Gastroesophageal sphincter (tissue), 4 donors: Measurements from ENCODE around the gene FAM3A. TPM values are rescaled to one million over a fixed set of nuclear protein-coding genes. Genes with fewer than 3 reads are reported as not detected.

Experiments used
- ATAC-seq: fragments of 150-250 bp; one replicate; pipeline ENCODE4 v1.9.1; 2016; ENCODE audit warnings: mild to moderate bottlenecking, moderate library complexity
- H3K27ac ChIP-seq, 4 donors: fragments of 200-600 bp; sonication (generic) in 3 of 4; 1 replicate in 3 of 4; 2 replicates in 1 of 4; pipeline ENCODE4 v1.5.1; 2016 to 2019
- H3K27me3 ChIP-seq: fragments of 200-600 bp; sonication (generic); one replicate; pipeline ENCODE4 v1.5.1; 2019
- H3K36me3 ChIP-seq, 2 donors: fragments of 200-600 bp; sonication (generic); one replicate each; pipeline ENCODE4 v1.5.1; 2019; ENCODE audit warnings: control low read depth in 1 of 2
- H3K4me1 ChIP-seq, 3 donors: fragments of 200-600 bp; sonication (generic); 1 replicate in 2 of 3; 2 replicates in 1 of 3; pipeline ENCODE4 v1.5.1; 2016 to 2019; ENCODE audit warnings: control low read depth in 2 of 3
- H3K4me3 ChIP-seq, 2 donors: fragments of 200-600 bp; sonication (generic); one replicate each; pipeline ENCODE4 v1.5.1; 2019; ENCODE audit warnings: mild to moderate bottlenecking in 1 of 2, moderate library complexity in 1 of 2
- H3K9me3 ChIP-seq, 3 donors: fragments of 200-600 bp; sonication (generic); one replicate each; pipeline ENCODE4 v1.5.1; 2017 to 2019; ENCODE audit warnings: control low read depth in 2 of 3
- EP300 ChIP-seq: sonication (generic); formaldehyde crosslinking; IDR thresholded peaks from one replicate; pipeline ENCODE4 v1.6.1; 2017; ENCODE audit warnings: antibody characterized with exemption, mild to moderate bottlenecking
- POLR2A ChIP-seq, 2 donors: fragments of 450-650 bp; IDR thresholded peaks; one replicate each; pipeline ENCODE4 v1.6.1; 2017; ENCODE audit warnings: antibody characterized with exemption in 2 of 2, mild to moderate bottlenecking in 2 of 2, moderate library complexity in 1 of 2
- POLR2AphosphoS5 ChIP-seq: sonication (generic); formaldehyde crosslinking; IDR thresholded peaks from one replicate; pipeline ENCODE4 v1.6.1; 2017; ENCODE audit warnings: antibody characterized with exemption
- WGBS, 2 donors: methylation state at CpG; one replicate each; pipeline ENCODE4 v1.1.5; 2018; ENCODE audit warnings: low coverage in 1 of 2; 5-methylcytosine and 5-hydroxymethylcytosine counted together
- total RNA-seq, 4 donors: library from RNA; depleted of rRNA; stranded (reverse); fragments of >200 nt; gene quantifications; one replicate each; pipeline ENCODE4 v1.1.0, GENCODE V29; 2016
- TF ChIP-seq, protein P1 (sequence below), 4 experiments: fragments of 200-600 bp in 2 of 4; fragments of 450-650 bp in 2 of 4; sonication (generic) in 1 of 4; IDR thresholded peaks; one replicate each; pipeline ENCODE4 v1.5.1; 2017 to 2019; ENCODE audit warnings: antibody characterized with exemption in 4 of 4, mild to moderate bottlenecking in 2 of 4, moderate library complexity in 2 of 4

FAM3A gene
- total RNA-seq, 4 donors from 2014 or later = 36.6 to 44.4 (median 40.5) TPM

DNA sequence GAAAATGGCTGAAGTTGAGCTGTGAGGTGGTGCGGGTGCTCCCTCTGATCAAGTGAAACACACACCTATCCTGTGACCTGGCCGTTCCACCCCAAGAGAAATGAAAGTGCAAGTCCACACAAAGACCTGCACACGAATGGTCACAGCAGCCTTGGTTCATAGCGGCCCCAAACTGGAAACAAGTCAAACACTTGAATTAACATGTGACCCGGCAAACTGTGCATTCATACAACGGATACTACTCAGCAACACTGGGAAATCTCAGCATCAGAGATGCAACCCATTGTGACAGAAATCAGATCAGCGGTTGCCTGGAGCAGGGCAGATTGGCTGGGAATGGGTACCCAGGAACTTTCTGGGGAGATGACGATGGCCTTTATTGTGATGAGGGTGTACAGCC is 23.0 kb upstream of the FAM3A start:
- H3K27me3 ChIP-seq = no peaks in the 10 kb centered on the region
- H3K9me3 ChIP-seq = no peaks in the 10 kb centered on the region
- H3K27ac ChIP-seq = no peak overlapping the region
- TF ChIP-seq EP300 (no peak), POLR2AphosphoS5 (no peak), POLR2A (IDR thresholded peaks at IDR 0.05) (no peak)
- TF ChIP-seq, protein P1, sequence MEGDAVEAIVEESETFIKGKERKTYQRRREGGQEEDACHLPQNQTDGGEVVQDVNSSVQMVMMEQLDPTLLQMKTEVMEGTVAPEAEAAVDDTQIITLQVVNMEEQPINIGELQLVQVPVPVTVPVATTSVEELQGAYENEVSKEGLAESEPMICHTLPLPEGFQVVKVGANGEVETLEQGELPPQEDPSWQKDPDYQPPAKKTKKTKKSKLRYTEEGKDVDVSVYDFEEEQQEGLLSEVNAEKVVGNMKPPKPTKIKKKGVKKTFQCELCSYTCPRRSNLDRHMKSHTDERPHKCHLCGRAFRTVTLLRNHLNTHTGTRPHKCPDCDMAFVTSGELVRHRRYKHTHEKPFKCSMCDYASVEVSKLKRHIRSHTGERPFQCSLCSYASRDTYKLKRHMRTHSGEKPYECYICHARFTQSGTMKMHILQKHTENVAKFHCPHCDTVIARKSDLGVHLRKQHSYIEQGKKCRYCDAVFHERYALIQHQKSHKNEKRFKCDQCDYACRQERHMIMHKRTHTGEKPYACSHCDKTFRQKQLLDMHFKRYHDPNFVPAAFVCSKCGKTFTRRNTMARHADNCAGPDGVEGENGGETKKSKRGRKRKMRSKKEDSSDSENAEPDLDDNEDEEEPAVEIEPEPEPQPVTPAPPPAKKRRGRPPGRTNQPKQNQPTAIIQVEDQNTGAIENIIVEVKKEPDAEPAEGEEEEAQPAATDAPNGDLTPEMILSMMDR (IDR thresholded peaks at IDR 0.05) = no peak
- WGBS, 2 donors = 71% methylated on average over 2 of the region's 8 CpGs; no CpG with 5 or more reads in 1 of the 2 donors
- H3K36me3 ChIP-seq = peaks cover 0 to 14% of the 10 kb centered on the region in 2 donors
- H3K4me3 ChIP-seq = no peak overlapping the region
- no peak for ATAC-seq
- H3K4me1 ChIP-seq = peaks cover 0 to 27% (median 8%) of the 10 kb centered on the region in 3 donors

DNA sequence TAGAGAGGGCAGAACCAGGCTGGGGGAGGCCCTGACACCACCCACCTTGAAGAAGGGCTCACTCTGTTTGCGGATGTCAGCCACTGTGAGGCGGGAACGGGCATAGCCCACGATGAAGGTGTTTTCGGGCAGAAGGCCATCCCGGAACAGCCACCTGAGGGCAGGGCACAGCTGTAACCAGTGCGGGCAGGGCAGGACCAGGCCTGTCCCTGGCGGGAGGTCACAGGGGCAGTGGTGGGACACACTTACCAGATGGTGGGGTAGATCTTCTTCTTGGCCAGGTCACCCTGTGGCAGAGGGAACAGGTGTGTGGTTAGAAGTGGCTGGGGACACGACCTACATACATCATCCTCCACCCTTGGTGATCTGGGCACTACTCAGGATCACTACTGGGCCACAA is 19.9 kb upstream of the FAM3A start:
- Histone ChIP-seq H3K27me3 (no peaks in the 10 kb centered on the region), H3K4me1 (peaks cover 0 to 7% (median 0%) of the 10 kb centered on the region in 3 donors), H3K9me3 (no peaks in the 10 kb centered on the region), H3K4me3 (no peak overlapping the region), H3K27ac (no peak overlapping the region), H3K36me3 (peaks cover 0 to 45% of the 10 kb centered on the region in 2 donors)
- WGBS, 2 donors = 87% methylated on average over 3 of the region's 9 CpGs; no CpG with 5 or more reads in 1 of the 2 donors
- TF ChIP-seq, protein P1 (IDR thresholded peaks at IDR 0.05) = no peak
- TF ChIP-seq EP300 = no peak
- no peak for ATAC-seq

DNA sequence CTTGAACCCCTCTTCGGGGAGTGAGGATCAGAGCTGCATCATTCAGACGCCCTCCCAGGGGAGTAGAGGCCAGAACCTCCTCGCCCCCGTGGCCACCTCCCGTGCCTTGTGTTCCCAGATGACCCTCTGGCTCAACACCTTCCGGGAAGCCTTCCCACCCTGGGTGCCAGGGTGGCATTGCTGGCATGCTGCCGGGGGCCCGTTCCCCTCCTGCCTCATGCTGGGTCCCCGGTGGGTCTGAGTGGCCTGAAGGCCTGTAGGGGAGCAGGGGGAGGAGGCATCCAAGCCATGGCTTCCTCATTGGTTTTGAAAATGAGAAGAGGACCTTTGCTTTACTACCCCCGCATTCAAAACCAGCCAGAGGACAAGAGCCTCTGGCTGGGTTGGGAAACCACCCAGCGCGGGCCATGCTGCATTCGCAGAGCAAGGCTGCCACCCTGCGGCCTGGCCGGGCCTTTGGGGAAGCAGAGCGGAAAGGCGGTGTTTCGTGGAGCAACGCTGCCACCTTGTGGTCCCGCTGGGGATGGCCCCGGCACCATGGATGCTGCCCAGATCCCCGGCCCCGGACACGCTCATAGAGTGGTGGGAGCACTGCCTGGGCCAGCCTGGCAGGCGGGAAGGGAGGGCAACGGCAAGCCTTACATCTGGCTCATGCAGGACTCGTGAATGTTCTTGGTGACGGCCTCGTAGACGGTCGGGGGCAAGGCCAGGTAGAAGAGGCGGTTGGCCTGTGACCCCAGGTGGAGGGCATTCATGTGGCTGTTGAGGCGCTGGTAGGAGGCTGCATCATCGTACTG is 18.7 kb upstream of the FAM3A start:
- H3K27ac ChIP-seq = peak overlapping the region in 3 of 4 donors; percentile 33 to 69 (median 55)
- WGBS, 2 donors = no CpG with 5 or more reads among the region's 34 CpGs
- H3K4me3 ChIP-seq = no peak overlapping the region
- TF ChIP-seq POLR2A (IDR thresholded peaks at IDR 0.05) = no peak
- TF ChIP-seq POLR2AphosphoS5 = peak; percentile 37
- TF ChIP-seq, protein P1 (IDR thresholded peaks at IDR 0.05) = peak in 3 of 4 experiments; percentile 98 to 100 (median 99)
- no peak for TF ChIP-seq EP300
- peaks cover 0 to 45% of the 10 kb centered on the region in 2 donors for H3K36me3 ChIP-seq
- no peaks in the 10 kb centered on the region for H3K27me3 ChIP-seq
- H3K4me1 ChIP-seq = peaks cover 0 to 7% (median 0%) of the 10 kb centered on the region in 3 donors
- H3K9me3 ChIP-seq = no peaks in the 10 kb centered on the region
- ATAC-seq = peak; percentile 90

DNA sequence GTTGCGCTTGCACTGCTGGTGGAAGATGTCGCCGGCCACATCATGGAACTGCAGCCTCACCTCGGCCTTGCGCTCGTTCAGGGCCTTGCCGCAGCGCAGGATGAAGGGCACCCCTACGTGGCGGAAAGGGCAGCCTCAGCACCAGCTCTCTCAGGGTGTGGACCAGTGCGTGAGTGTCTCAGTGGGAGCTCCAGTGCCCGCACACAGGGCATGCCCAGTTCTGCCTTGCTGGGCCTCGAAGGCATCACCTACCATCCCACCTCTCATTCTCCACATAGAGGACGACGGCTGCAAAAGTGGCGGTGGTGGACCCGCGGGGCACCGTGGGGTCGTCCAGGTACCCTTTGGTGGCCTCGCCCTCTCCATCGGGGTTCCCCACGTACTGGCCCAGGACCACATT is 16.7 kb upstream of the FAM3A start:
- no peak overlapping the region for H3K4me3 ChIP-seq
- WGBS, 2 donors = no CpG with 5 or more reads among the region's 23 CpGs
- ATAC-seq = no peak
- no peak overlapping the region for H3K27ac ChIP-seq
- H3K9me3 ChIP-seq = no peaks in the 10 kb centered on the region
- H3K36me3 ChIP-seq = peaks cover 0 to 45% of the 10 kb centered on the region in 2 donors
- TF ChIP-seq POLR2A (IDR thresholded peaks at IDR 0.05) (no peak), EP300 (no peak), POLR2AphosphoS5 (no peak)
- TF ChIP-seq, protein P1 (IDR thresholded peaks at IDR 0.05) = no peak
- no peaks in the 10 kb centered on the region for H3K27me3 ChIP-seq
- peaks cover 0 to 9% (median 0%) of the 10 kb centered on the region in 3 donors for H3K4me1 ChIP-seq

DNA sequence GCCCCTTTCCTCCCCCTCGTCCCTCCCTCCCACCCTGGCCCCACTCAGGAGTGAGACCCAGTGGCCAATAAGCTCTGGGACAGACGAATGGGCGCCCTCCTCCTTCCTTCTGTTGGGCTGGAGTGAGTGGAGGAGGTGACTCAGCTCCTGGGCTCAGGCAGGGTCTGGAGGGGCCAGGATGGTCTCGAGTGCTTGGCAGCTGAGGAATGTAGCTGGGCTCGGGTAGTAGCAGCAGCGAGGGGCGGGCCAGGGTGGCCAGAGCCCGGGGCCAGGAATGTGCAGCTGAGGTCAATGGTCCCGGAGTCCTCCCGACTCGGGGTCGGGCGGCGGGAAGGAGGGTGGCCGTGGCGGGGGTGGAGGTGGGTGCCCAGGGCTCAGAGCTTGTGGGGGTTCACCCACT is 15.6 kb upstream of the FAM3A start:
- no peak for ATAC-seq
- Histone ChIP-seq H3K4me3 (no peak overlapping the region), H3K27ac (no peak overlapping the region), H3K27me3 (no peaks in the 10 kb centered on the region), H3K4me1 (peaks cover 0 to 18% (median 0%) of the 10 kb centered on the region in 3 donors), H3K9me3 (no peaks in the 10 kb centered on the region), H3K36me3 (peaks cover 0 to 45% of the 10 kb centered on the region in 2 donors)
- TF ChIP-seq, protein P1 (IDR thresholded peaks at IDR 0.05) = no peak
- TF ChIP-seq EP300 = no peak
- TF ChIP-seq POLR2A (IDR thresholded peaks at IDR 0.05) = no peak
- no peak for TF ChIP-seq POLR2AphosphoS5
- WGBS, 2 donors = no CpG with 5 or more reads among the region's 16 CpGs
